Measurements from ENCODE around the gene AUTS2.
"Not testable (repeated sequence)": the region's sequence is repeated elsewhere in the genome, so short reads cannot be mapped to it uniquely, and the experiment has no call there.

Gene AUTS2

DNA sequence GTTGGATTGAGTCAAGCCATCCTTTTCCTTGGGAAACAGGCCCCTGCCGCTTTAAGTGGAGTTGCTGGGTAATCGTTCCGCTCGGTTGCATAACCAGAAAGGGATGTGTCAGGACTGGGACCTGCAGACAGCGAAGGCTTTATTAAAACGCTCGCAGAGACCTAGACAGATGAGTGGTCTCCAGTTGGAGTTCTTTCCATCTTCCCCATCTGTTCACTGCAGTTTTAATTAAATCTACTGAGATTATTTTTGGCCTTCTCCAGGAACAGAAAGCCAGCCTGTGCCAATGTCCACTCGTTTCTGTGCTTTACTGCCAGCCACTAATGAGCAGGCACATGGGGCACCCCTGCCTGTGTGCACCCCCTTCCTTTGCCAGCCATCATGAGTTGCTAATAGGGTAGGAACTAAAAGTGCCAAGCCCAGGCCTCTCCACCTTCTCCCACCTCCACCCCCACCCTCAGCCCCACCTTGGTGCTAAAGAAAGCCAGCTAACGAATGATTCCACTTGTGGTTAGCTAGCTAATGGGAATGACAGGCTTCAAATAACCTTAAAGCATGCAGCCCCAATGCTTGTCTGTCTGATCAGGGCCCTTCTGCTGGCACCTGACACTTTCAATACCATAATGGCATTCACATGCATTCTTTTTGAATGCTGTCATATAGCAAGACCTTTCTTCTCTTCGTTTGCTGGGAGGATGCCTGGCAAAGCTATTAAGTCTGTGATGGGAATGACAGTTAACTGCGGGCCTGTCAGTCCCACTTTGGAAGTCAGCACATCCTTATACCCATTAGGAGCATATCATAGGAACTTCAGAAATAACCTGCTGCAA, 976.9 kb downstream of the AUTS2 start:
- DNase-seq, result no peak

DNA sequence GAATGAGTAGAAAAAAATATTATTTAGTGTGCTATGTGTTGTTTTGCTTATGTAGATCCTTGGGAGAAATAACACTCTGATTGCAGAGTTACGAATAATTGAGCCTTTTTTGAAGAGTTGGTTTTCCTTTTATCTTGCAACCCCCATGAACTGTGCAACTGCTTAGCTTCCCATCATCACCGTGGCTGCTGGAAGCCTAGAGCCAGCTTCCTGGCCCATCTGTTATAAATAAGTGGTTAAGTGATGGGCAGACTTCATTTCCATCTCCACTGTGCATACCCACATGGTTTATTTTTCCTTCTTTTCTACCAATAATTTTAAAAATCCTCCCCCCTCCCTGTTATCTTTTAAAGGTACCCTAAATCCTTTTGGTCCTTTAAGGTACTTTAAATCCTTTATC, 978.8 kb downstream of the AUTS2 start:
- DNase-seq, result no peak

DNA sequence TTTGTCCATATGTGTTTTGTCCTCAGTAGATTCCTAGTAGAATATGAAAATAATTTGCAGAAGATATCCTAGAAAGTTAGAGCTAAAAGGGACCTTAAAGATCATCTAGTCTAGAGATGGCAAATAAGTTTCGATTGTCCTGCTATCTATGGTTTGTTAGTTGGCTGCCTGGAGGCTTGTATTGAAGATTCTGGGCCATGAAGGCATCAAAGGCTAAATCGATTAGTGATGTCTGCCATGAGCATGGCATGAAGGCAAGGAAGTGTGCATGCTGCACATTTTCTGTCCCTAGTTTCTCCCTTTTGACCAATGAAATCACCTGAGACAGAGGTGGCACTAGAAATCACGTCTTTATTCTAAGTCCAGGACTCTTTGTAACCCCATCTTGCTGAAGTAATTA, 979.9 kb downstream of the AUTS2 start:
- no peak for DNase-seq

DNA sequence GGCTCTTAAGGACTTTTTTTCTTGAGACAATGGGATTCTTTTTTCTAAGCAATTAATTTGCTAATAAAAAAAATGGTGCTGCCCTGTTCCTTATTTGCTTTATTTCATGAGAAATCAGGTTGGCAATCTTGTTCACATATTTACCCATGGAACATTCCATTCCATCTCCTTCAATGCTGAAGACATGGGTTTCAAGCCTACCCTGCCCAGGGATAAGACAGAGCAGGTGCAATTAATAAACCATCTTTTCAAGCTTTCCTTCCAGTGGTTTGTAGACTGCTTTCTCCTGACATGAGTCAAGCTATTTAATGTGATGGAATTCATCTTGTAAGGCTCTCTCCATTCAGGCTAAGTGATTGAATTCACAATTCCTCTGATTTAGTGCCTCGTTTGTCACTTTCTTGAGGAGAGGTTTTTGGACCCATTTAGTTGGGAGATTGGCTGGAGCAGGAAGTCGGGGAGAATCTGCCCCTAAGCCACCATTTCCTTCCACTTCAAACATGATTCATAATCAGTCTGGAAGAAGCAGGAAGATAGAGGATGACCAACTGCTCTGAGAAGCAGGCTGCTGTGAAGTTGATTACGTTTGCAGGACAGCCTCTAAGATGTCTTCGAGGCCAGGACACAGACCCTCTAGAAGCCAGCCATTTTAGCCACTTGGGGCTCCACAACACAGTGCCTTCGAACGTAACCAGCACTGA, 981.3 kb downstream of the AUTS2 start:
- DNase-seq, result no peak

DNA sequence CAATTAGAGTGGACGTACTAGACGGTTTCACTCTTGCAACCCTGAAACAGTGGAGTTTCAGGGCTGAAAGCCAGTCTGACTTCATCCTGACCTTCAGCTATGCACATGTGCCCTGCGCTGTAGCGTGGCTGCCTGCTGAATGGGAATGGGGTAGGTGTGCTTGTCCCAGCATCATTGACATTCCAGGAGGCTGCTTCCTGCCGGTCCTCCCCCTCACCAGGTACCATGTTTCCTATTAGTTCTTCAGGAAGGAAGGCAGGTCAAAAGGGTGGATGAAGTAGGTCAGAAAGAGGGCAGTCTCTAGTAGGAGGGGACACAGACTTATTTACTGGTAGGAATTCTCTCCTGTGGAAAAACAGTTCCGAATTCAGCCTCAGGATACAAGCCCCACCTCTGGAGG, 981.9 kb downstream of the AUTS2 start:
- DNase-seq, result no peak

DNA sequence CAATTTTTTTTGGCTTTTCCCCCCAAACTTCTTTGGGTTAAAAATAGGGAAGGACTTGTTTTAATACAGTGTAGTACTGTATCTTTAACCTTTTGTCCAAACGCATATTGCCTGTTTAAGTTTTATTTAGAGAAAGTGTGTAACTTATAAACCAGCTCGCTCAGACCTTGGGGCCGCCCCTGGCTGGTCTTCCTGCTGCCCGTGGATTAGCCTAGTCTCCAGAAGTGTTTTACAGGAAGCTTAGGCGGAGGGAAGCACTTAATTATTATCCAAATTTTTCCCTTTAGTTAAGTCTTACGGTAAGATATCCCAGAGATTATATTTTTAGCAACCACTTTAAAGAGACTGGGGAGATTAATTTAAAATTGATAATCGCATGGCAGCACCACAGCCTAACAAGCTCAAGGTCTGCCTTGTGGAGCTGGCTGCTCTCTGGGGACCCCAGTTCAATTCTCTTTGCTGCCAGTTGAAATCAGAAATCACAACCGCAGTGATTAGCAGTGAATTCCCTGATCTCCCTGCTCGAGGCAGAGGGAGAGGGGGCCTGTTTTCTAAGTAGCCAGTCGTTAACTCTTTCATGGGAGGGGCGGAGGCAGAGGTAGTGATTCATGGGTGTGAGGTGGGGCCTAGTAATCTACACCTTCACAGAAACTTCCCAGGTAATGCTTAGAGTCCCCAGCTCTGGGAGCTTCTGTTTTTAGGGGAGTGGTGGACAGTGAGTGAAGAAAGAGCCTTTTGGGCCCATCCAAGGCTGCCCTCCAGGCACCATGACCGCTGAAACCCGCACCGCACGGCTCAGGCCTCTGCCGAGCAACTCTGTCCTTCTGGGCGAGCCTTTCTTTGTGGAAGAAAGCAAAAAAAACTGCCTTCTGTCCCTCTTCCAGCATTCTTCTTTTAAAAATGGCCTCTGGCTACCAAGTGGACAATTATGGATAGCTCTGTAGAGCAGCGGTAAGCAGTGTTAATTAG, 984.9 kb downstream of the AUTS2 start:
- DNase-seq, result no peak

DNA sequence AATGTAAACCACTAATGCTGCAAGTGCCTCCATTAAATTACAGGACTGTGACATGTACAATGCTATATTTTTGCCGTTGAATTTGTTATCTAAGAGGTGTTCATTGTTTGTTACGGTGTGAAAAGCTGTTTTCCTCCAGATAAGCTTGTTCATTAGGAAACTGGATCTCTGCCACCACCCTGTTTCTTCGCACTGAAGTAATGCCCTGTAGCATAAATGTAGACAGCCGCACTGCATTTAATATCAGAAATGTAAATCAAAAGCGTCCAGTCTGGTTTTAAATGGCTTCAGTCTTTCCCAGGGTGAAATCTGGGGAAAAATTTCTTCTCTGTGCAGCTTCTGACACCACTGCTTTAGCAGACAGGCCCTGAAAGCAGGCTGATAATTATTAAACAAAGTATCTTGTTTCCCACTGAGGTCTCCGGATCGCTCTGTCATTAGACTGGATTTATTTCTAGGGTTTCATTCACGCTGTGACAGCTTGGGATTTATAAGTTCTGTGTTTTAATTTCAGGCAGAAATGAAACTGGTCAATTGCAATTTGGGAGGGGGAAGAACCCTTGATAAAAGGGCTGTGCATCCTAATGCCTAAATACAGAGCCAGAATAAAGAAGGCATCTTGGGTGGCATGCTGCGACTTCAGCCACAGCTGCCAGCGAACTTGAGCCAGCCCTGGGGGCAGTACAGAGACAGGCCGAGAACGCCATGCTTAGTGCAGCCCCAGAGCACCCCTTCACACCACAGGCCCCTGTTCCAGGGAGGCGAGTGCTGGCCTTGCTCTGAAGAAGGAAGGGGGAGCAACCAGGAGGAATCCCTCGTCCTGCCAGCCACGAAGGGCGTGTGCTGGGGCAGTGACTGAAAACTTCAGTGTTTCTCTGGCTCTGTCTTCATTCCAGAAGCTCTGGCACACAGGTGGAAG, 985.9 kb downstream of the AUTS2 start:
- no peak for DNase-seq

DNA sequence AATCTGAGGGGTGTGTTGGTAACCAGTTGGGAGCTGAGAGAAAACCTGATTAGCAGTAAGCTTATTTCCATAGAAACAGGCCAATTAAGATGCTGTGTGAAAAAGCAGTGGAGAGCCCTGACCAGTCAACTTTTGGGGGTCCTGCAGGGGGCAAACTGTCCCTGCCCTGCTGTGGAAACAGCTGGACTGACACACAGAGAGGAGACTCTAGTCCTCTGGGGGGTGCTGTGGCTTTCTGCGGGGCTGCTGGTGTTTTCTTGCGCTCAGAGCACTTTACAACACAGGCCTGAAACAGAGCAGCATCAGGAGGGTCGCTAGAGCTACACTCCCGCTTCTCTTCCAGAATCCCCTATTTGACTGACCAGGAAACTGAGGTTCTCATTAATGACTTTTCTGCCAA, 986.8 kb downstream of the AUTS2 start:
- DNase-seq, result no peak

DNA sequence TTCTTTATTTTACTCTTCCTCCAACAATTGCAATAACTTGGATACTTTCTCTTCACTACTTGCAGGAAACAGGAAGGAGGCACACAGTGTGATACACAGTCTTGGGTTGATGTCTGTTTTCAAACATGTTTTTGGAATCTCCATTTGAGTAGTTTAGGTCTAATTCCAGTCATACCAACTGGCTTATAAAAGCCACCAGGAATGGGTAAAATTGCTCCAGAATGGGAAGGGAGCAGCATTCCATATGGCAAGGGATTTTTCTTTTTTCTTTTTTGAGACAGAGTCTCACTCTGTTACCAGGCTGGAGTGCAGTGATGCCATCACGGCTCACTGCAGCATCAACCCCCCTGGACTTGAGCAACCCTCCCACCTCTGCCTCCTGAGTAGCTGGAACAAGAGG, 988.5 kb downstream of the AUTS2 start:
- DNase-seq, result no peak

DNA sequence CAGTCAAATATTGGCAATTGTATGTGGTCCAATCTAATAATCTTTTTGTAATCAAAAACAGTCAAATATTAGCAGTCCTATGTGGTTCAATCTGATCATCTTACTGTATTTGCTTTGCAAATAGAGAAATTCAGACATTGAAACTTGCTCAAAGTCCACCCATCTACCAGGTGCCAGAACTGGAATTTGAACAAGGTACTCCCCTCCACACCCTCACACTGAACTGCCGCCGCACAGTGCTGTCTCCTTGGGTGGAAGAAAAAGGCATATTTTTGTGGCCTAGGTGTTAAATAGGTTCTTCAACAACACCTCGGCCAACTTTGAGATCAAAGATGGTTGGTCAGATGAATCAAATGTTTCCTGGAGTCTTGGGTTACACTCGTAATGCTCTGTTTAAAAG, 989.5 kb downstream of the AUTS2 start:
- DNase-seq, result no peak

DNA sequence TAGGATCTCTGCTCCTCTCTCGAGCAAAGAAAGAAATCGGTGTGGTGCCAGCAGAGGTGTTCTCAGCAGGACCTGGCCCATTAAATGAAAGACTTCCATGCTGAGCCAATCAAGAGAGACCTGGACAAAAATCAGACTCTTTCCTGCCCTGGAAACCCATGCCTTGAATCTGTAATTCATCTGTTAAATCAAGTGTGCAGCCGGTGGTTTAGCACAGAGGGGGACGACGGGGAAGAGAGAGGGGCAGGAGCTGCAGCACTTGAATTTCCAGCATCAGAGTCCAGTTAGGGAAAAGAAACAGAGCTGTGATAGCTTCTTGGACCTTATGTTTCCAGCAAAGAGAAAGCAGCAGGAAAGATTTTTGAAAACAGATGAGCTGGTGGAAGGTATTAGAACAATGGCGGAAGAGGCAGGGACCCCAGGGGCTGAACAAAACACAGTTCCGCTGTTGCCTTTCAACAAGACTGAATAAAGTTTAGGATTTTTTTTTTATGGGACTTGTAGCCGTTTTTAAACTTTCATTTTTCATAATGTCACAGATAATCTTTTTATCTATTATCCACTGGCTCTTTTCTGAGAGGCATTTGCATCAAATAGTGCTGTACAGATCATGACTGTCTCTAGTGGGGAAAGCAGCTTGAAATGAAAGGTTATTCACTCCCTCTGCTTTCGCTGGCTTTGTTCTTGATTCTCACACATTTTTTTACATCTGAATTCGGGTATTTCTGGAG, 990.1 kb downstream of the AUTS2 start:
- no peak for DNase-seq

DNA sequence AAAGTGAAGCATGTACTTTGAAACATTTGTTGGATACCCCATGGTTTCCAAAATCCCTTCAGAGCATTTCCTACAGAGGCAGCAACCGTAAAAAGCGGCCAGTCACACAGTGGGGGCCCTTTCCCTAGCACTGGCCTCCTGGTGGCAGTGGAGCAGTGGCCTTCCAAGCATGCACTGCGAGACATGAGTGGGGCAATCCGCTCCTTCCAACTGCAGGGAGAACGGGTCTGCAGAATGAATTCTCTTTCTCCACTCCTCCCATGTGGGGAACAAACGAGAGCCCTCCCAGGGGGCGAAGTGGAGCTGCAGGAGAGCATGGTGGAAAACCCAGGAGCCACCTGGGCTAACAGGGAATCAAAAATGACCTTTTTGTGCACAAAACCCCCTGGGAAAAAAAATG, 990.7 kb downstream of the AUTS2 start:
- DNase-seq, result no peak

DNA sequence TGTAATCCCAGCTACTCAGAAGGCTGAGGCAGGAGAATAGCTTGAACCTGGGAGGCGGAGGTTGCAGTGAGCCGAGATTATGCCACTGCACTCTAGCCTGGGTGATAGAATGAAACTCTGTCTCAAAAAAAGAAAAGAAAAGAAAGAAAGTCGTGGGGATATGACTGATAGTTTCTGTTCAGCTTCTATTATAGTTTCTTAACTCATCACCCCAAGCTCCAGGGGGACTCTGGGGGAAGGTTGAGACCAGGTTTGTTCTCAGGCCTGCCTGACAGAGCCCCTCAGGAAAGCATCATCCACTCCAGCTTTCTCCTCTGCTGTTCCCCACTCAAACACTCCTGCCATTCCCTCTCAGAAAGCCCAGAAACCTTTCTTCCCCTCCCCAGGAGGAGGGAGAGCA, 991.3 kb downstream of the AUTS2 start:
- DNase-seq, result no peak

DNA sequence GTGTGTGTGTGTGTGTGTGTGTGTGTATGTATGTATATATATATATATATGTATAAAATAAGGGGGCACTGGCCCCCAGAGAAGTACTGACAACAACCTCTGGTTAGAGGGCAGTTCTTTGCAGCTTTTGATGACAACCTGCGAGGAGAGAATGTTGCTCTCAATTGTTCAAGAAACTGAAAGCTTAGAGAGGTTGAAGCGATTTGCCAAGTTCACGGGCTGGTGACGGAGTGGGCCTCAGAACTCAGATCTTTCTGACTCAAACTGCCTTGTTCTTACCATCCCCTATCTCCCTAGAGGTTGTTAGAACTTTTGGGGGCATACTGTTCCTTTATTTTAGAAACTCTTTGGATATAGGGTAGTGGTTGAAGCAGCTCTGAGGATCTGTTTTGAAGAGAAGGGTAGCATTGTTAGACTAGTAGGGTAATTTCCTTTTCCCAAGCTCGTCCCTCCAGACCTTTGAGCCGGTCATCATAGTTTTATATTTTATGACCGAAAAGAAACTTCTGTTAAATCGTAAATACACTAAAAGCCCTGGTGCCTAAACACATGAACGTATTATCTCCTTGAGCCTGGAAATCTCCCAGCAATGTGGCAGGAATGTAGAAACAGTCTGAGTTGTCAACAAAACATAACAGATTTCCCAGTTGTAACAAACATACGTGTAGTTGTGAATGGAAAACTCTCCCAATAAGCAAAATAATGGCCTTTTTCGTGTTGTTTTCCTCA, 992.0 kb downstream of the AUTS2 start:
- DNase-seq, result no peak

DNA sequence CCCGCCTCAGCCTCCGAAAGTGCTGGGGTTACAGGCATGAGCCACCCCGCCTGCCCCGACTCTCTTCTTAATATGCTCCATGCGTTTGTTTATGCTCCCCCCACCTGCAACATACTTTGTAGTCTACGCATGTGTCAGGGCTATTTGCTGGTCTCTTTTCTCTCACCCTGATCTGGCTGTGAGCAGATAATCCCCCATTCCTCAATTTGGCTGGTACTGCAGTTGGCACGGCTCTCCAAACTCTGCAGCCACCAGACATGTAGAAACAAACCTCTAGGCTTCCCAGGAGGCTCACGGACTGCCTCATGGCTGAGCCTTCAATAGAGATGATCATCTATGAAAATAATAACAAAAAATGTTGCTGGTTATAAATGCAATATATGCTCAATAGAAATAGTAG, 993.4 kb downstream of the AUTS2 start:
- DNase-seq, result no peak

DNA sequence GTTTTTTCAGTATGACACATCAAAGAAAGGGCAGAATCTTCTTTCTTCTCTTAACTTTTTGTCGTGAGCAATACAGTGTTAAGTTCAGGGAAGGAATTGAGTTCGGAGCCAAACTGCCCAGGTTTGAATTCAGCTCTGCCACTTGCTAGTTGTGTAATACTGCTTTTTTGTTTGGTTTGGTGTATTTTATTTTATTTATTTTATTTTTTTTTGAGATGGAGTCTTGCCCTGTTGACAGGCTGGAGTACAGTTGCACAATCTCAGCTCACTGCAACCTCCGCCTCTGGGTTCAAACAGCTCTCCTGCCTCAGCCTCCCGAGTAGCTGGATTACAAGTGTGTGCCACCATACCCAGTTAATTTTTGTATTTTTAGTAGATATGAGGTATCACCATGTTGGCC, 993.9 kb downstream of the AUTS2 start:
- no peak for DNase-seq

DNA sequence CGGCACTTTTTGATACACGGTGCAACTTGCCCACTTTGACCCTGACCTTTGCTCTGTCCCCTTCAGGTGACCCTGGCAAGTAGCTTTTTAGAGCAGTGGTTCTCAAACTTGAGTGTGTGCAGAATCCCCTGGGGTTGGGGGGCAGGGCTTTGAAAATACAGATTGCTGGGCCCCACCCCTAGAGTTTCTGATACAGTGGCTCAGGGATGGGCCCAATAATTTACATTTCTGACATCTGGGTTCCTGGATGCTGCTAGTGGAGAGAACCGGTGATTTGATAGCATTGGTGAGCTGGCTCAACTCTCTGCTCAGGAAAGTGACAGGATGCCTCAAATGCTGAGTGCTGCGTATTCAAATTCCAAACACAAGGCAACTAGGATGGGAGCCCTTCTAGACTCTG, 995.9 kb downstream of the AUTS2 start:
- no peak for DNase-seq

DNA sequence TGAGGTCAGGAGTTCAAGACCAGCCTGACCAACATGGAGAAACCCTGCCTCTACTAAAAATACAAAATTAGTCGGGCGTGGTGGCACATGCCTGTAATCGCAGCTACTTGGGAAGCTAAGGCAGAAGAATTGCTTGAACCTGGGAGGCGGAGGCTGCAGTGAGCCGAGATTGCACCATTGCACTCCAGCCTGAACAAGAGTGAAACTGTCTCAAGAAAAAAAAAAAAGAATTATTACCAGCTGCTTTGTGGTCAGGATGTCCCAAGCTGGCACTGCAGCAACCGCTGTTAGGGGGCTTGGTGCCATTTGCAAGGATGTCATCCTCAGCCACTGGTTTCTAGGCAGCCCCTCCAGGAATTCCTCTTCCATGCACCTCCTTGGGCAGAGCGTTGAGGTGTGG, 996.6 kb downstream of the AUTS2 start:
- not testable (repeated sequence) for DNase-seq

DNA sequence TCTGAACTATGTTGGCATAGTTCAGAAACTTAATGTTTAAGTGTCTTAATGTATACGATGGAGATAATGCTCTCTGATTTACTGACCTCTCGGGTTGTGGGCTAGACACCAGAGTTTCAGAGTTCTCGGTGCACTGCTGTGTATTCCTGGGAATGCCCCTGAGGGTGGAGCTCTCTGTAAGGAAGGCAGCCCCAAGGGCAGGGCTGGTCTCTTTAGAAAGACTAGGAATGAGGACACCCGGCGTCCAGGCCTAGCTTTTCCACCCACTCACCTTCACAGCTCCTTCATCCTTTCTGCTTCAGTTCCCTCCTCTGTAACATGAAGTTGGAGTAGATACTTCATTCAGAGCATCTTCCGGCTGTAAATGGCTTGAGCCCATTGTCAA, 997.1 kb downstream of the AUTS2 start:
- DNase-seq, result no peak

DNA sequence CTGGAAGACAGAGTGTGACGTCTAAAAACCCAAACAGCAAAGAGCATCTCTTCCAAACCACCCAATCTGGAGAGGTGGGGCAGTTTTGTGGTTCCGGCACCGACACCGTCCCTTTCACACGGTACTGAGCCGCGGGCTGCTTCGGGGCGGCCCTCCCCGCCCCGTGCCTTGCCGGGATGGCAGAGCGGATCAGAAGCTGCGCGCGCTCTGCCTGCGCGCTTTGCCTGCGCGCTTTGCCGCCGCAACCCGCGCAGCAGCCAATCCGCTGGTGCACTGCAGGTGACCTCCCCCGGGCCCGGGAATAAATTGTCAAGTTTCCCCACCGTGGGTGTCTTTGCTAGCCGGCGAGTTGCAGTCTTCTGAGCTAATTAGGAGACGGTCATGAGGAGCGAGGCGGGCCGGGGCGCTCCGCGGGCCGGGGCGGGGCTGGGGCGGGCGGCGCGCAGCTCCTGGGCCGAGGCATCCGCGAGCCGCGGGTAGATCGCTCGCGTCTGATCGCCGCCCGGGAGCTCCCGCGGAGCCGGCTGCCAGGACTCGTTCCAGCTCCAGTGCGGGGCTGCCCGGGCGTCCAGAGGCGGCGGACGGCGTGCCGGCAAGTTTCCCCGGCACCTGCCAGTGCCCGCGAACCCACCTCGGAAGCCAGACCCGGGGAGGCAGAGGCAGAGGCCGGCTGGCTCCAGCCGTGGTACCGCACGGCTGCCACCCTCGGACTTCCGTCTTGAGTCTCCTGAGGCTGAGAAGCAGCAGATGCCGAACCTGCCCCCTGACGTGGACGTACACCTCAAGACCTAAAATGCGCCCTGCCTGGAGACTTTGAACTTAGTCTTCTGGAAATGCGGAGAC, 997.7 kb downstream of the AUTS2 start:
- no peak for DNase-seq
